ENCODE measurements around the gene A4GNT.
"Not testable (repeated sequence)": the region's sequence is repeated elsewhere in the genome, so short reads cannot be mapped to it uniquely, and the experiment has no call there.

Gene A4GNT

GRCh38 chr3:138118612-138119422 lies 13.4 kb downstream of the A4GNT start:
- peak; percentile 79 for DNase-seq

- DNase-seq, result peak; percentile 36
These were observed 16.9 kb downstream of the A4GNT start, which contains the start of gene DZIP1L for GRCh38 chr3:138114988-138115971. TSS of gene DZIP1L (minus strand) at chr3:138115608. CDS start at chr3:138103971, 11,637 bp downstream.

- no peak for DNase-seq
These were observed 17.7 kb downstream of the A4GNT start for GRCh38 chr3:138114431-138114918.

GRCh38 chr3:138113326-138113725 lies 18.9 kb downstream of the A4GNT start:
- DNase-seq, result no peak

GRCh38 chr3:138112362-138112761 lies 19.8 kb downstream of the A4GNT start:
- DNase-seq, result no peak

- no peak for DNase-seq
These were observed 26.6 kb downstream of the A4GNT start for GRCh38 chr3:138105598-138105997.

GRCh38 chr3:138103466-138103865 lies 28.7 kb downstream of the A4GNT start:
- DNase-seq, result no peak

- DNase-seq, result not testable (repeated sequence)
These were observed 30.7 kb downstream of the A4GNT start for GRCh38 chr3:138101351-138101940.

- DNase-seq, result no peak
These were observed 32.8 kb downstream of the A4GNT start for GRCh38 chr3:138099417-138099816.

GRCh38 chr3:138097192-138098172 lies 34.7 kb downstream of the A4GNT start:
- DNase-seq, result no peak

- DNase-seq, result no peak
These were observed 38.5 kb downstream of the A4GNT start for GRCh38 chr3:138093721-138094120.

- DNase-seq, result no peak
These were observed 40.2 kb downstream of the A4GNT start for GRCh38 chr3:138092023-138092422.

- DNase-seq, result no peak
These were observed 43.1 kb downstream of the A4GNT start for GRCh38 chr3:138089091-138089490.

GRCh38 chr3:138085745-138086144 lies 46.4 kb downstream of the A4GNT start:
- not testable (repeated sequence) for DNase-seq

- DNase-seq, result no peak
These were observed 48.0 kb downstream of the A4GNT start for GRCh38 chr3:138084196-138084595.

- no peak for DNase-seq
These were observed 49.2 kb downstream of the A4GNT start for GRCh38 chr3:138082992-138083386.

GRCh38 chr3:138082085-138082991 lies 49.9 kb downstream of the A4GNT start:
- peak; percentile 53 for DNase-seq

- DNase-seq, result no peak
These were observed 50.7 kb downstream of the A4GNT start for GRCh38 chr3:138081371-138082084.

GRCh38 chr3:138079901-138080300 lies 52.3 kb downstream of the A4GNT start:
- no peak for DNase-seq

- DNase-seq, result no peak
These were observed 53.3 kb downstream of the A4GNT start for GRCh38 chr3:138078901-138079344.
